Renal pelvis (tissue), 12 donors: Measurements from ENCODE around the gene IRS2. TPM values are rescaled to one million over a fixed set of nuclear protein-coding genes. Genes with fewer than 3 reads are reported as not detected.
A peak's percentile ranks its signal among the peaks of the same experiment; 100 is the strongest.
"Not testable (repeated sequence)": the region's sequence is repeated elsewhere in the genome, so short reads cannot be mapped to it uniquely, and the experiment has no call there.

Source experiments
- DNase-seq: peaks from one replicate; pipeline ENCODE4 v3.0.0-alpha.2; 2013
- long read RNA-seq, 16 experiments: transcript quantifications; one replicate each; lab custom pipeline, GENCODE V29; 2026
- polyA plus RNA-seq, 3 donors: library from polyadenylated mRNA; unstranded; fragments of 120-200 nt; gene quantifications; one replicate each; pipeline ENCODE4 v1.2.1, GENCODE V29; 2013; ENCODE audit not compliant: insufficient read length in 3 of 3

IRS2 gene, protein sequence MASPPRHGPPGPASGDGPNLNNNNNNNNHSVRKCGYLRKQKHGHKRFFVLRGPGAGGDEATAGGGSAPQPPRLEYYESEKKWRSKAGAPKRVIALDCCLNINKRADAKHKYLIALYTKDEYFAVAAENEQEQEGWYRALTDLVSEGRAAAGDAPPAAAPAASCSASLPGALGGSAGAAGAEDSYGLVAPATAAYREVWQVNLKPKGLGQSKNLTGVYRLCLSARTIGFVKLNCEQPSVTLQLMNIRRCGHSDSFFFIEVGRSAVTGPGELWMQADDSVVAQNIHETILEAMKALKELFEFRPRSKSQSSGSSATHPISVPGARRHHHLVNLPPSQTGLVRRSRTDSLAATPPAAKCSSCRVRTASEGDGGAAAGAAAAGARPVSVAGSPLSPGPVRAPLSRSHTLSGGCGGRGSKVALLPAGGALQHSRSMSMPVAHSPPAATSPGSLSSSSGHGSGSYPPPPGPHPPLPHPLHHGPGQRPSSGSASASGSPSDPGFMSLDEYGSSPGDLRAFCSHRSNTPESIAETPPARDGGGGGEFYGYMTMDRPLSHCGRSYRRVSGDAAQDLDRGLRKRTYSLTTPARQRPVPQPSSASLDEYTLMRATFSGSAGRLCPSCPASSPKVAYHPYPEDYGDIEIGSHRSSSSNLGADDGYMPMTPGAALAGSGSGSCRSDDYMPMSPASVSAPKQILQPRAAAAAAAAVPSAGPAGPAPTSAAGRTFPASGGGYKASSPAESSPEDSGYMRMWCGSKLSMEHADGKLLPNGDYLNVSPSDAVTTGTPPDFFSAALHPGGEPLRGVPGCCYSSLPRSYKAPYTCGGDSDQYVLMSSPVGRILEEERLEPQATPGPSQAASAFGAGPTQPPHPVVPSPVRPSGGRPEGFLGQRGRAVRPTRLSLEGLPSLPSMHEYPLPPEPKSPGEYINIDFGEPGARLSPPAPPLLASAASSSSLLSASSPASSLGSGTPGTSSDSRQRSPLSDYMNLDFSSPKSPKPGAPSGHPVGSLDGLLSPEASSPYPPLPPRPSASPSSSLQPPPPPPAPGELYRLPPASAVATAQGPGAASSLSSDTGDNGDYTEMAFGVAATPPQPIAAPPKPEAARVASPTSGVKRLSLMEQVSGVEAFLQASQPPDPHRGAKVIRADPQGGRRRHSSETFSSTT (N-terminal part only)
- polyA plus RNA-seq = 10 to 100 TPM; 11.2 to 12.3 (median 12.0) TPM
- long read RNA-seq, donor 1, full-length matches to known transcripts = 5 of 5 reads
- long read RNA-seq, donor 1, partial matches to known transcripts = 0 of 5 reads
- long read RNA-seq, donor 1, other reads (novel, unspliced or antisense) = 0 of 5 reads
- long read RNA-seq, donor 2, full-length matches to known transcripts = 6 of 6 reads
- long read RNA-seq, donor 2, partial matches to known transcripts = 0 of 6 reads
- long read RNA-seq, donor 2, other reads (novel, unspliced or antisense) = 0 of 6 reads
- long read RNA-seq, donor 3, full-length matches to known transcripts = 4 of 4 reads
- long read RNA-seq, donor 3, partial matches to known transcripts = 0 of 4 reads
- long read RNA-seq, donor 3, other reads (novel, unspliced or antisense) = 0 of 4 reads
- long read RNA-seq, donor 4, full-length matches to known transcripts = 5 of 5 reads
- long read RNA-seq, donor 4, partial matches to known transcripts = 0 of 5 reads
- long read RNA-seq, donor 4, other reads (novel, unspliced or antisense) = 0 of 5 reads
- long read RNA-seq, donor 5, full-length matches to known transcripts = 7 of 7 reads
- long read RNA-seq, donor 5, partial matches to known transcripts = 0 of 7 reads
- long read RNA-seq, donor 5, other reads (novel, unspliced or antisense) = 0 of 7 reads
- long read RNA-seq, donor 6, full-length matches to known transcripts = 4 of 4 reads
- long read RNA-seq, donor 6, partial matches to known transcripts = 0 of 4 reads
- long read RNA-seq, donor 6, other reads (novel, unspliced or antisense) = 0 of 4 reads
- long read RNA-seq, donor 7, full-length matches to known transcripts = 10 of 20 reads
- long read RNA-seq, donor 7, partial matches to known transcripts = 10 of 20 reads
- long read RNA-seq, donor 7, other reads (novel, unspliced or antisense) = 0 of 20 reads
- long read RNA-seq, donor 8, full-length matches to known transcripts = 1 of 1 reads
- long read RNA-seq, donor 8, partial matches to known transcripts = 0 of 1 reads
- long read RNA-seq, donor 8, other reads (novel, unspliced or antisense) = 0 of 1 reads
- long read RNA-seq, donor 9, full-length matches to known transcripts = 6 of 6 reads
- long read RNA-seq, donor 9, partial matches to known transcripts = 0 of 6 reads
- long read RNA-seq, donor 9, other reads (novel, unspliced or antisense) = 0 of 6 reads
- long read RNA-seq, donor 10, full-length matches to known transcripts = 7 of 7 reads
- long read RNA-seq, donor 10, partial matches to known transcripts = 0 of 7 reads
- long read RNA-seq, donor 10, other reads (novel, unspliced or antisense) = 0 of 7 reads
- long read RNA-seq, donor 11, full-length matches to known transcripts = 5 of 5 reads
- long read RNA-seq, donor 11, partial matches to known transcripts = 0 of 5 reads
- long read RNA-seq, donor 11, other reads (novel, unspliced or antisense) = 0 of 5 reads
- long read RNA-seq, donor 12, full-length matches to known transcripts = 9 of 9 reads
- long read RNA-seq, donor 12, partial matches to known transcripts = 0 of 9 reads
- long read RNA-seq, donor 12, other reads (novel, unspliced or antisense) = 0 of 9 reads
- long read RNA-seq, donor 13, full-length matches to known transcripts = 1 of 1 reads
- long read RNA-seq, donor 13, partial matches to known transcripts = 0 of 1 reads
- long read RNA-seq, donor 13, other reads (novel, unspliced or antisense) = 0 of 1 reads
- long read RNA-seq, donor 14 = 0 reads
- long read RNA-seq, donor 15 = 0 reads
- long read RNA-seq, donor 16 = 0 reads

DNA sequence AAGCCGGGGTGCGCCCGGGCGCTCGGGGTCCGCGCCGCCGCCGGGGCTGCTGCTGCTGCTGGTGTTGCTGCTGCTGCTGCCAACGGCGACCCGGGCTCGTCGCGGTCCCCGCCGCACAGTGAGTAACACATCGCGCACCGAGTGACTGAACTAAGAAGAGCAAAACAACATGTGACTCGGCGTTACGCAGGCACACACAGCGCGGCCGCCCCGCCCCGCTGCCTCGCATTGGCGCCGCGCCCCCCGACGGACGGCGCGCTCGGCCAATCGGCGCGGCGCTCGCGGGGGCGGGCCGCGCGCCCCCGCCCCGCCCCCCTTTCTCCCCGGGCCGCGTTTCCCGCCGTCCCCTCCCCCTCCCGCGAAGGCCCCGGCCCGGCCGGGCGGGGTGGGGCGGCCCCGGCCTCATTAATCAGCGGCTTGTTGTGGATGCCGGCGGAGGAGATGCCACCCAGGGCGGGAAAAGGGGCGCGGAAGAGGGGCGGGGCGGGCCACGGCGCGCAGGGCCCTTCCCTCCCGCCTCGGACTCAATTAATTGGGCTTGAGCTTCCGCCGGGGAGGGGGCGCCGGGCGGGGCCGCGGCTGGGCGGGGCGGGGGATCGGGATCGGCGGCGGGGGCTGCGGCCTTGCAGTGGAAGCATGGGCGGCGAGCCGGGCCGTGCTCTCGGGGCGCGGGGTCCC, at the start of gene IRS2:
Gene IRS2 (minus strand): TSS at position 127 of the 678 bp plus-strand sequence. CDS start 530 bp downstream, outside the sequence.
- DNase-seq = peak; percentile 92

DNA sequence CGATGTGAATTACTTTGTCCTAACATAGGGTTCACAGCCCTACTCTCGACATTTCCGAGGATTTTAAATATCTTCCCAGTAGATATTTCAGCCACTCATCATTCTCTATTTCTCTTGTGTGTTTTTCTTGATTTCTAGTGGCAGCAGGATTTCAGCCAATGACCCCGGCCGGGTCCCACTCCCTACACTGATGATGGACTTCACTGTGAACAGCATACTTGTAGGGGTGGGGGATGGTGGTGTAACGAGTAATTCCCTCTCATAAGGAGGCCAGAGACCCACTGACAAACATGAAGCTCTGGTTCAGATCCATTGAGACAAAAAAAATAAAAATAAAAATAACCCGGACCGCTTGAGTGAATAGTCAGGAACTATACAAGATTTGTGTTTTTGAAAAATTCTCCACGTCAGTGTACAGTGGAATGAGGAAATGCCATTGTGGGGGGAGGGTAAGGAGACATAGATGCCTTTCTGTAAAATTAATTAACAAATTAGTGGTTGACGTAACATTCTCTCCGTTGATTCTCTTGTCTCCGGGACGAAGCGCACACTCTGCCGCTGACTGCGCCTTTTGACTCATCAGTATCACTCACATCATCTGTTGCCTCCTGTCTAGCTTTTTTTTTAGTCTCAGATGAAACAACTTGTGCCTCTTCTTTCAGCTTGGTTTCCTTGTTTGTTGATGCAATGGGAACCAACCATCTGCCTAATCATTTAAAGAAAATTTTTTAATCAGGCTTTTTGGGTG, 48.8 kb upstream of the IRS2 start:
- no peak for DNase-seq

DNA sequence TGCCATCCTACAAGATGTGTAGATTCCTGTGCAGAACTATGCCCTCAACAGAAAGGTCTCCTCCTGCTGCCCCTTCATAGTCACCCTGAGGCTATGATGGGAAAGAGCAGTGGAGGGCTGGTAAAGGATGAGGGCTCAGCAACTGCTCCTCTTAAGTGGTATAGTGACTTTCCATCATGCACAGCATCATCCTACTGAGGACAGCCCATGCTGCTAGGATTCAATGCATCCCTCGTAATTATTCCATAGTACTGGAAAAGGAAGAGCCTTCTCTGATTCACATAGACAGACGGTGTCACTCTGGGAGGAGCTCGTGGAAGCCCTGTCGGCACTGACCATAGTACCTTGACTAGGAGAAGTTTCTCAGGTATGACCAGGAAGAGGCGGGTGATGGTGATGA, 47.6 kb upstream of the IRS2 start:
- no peak for DNase-seq

DNA sequence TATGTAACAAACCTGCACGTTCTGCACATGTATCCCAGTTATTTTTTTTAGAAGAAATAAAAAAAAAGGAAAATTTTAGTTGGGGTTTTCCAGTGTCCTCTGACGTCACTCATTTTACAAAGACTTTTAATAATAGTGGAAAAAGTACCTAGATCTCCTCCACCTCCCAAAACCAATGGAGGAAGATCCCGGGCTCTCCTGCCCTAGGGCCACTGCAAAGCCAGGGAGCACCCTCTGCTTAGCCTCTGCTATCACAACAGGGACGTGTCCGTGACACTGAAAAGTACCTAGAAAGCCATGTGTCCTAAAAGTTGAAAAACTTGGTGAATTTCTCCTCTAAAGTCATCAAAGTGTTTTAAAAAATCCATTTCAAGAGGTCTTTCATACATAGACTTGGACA, 46.7 kb upstream of the IRS2 start:
- no peak for DNase-seq

DNA sequence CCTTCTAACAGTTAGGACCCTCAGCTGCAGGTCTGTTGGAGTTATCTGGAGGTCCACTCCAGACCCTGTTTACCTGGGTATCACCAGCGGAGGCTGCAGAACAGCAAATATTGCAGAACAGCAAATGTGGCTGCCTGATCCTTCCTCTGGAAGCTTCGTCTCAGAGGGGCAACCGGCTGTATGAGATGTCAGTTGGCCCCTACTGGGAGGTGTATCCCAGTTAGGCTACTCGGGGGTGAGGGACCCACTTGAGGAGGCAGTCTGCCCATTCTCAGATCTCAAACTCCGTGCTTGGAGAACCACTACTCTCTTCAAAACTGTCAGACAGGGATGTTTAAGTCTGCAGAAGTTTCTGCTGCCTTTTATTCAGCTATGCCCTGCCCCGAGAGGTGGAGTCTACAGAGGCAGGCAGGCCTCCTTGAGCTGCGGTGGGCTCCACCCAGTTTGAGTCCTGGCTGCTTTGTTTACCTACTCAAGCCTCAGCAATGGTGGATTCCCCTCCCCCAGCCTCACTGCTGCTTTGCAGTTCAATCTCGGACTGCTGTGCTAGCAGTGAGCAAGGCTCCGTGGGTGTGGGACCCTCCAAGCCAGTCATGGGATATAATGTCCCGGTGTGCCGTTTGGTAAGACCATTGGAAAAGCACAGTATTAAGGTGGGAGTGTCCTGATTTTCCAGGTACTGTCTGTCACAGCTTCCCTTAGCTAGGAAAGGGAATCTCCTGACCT, 42.4 kb upstream of the IRS2 start:
- DNase-seq = not testable (repeated sequence)

DNA sequence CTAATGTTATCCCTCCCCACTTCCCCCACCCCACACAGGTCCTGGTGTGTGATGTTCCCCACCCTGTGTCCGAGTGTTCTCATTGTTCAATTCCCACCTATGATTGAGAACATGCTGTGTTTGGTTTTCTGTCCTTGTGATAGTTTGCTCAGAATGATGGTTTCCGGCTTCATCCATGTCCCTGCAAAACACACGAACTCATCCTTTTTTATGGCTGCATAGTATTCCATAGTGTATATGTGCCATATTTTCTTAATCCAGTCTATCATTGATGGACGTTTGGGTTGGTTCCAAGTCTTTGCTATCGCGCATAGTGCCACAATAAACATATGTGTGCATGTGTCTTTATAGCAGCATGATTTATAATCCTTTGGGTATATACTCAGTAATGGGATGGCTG, 36.8 kb upstream of the IRS2 start:
- not testable (repeated sequence) for DNase-seq

DNA sequence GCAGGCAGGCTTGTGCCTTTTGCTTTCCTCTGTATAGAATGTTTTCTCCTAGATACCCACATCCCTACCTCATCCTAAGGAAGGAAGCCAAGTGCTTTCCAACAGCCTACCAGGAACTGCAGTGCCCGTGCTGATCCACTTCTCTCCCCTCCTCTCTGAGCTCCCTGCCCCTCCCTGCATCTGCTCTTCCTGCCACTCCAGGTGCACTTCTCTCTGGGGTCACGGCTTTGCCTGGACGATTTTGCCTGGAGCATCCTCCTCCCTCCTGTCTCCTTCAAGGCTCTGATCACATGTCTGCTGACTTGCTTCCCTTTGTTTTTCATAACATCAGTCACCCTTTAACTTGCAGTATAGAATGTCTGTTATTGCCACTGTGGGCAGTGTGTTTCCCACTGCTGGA, 34.7 kb upstream of the IRS2 start:
- DNase-seq = no peak

DNA sequence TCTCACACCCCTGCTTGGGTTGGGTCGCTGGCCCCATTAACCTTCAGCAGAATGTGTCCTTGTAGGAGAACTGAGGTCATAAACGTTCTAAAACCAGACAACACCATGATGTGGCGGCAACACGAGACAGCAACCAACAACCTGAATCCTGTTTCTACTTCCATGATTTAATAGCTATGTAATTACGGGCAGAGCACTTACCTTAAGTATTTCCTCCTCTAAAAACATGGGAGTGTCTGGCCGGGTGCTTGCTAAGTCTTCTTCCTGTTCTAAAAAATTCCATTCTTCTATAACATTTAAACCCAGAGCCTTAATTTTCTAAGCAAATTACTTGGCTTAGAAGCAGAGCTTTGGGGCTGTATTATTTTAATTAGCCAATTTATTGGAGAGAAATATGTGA, 33.5 kb upstream of the IRS2 start:
- DNase-seq = no peak

DNA sequence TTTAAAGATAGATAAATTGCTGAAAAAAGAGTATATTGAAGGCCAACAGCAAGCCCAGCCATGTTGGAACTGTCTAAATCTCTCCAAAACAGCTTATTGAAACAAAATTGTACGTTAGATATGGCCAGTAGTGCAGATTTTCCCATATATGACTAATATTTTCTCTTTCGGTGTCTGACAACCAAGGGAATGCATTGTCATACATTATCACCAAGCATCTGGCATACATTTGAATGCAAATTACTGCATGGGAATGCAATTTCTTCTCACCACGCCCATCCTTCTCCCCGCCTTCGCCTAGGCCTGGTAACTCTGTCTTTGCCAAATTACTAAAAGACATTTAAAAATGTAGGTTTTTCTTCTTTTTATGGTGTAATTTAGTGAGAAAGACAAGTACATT, 32.5 kb upstream of the IRS2 start:
- no peak for DNase-seq

DNA sequence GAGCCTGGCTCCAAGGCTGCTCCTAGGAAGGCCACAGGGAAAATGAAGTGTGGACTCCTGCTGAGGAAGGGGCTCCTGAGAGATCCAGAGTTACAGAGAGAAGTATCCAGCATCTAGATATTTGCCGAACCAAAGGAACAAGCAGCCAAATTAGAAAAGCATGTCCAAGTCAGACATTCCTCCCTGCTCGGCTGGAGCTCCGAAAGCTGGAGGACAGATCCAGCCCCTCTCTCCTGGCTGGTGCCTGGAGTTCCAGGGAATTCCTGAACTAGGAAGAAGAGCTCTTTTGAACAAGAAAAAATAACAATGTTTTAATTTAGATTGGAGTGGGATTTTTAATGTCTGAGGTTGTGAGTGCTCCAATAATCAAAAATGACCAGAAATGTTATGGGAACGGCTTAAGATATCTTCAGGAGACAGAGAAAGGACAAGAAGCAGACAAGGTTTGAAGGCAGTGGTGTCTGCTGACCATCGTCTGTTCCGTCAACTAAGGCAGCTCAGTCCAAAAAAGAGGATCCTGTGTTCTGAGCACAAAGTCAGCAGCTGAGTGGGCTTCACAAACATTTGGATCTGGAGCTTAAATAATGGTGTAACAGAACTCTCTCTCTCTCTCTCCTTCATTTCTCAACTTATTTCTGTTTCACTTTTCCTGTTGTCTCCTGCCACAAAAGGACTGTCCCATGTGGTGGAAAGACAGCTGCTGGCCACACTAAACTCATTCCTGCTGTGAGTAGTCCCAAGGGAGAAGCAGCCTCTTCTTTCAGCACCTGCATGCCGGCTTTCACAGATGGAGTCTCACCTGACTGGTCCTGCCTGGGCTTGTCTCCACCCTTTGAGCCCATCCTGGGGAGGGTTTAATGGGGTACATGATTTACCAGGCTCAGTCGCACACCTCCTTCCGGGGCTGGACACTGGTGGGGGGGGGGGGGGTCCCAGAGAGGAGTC, 31.5 kb upstream of the IRS2 start:
- no peak for DNase-seq

DNA sequence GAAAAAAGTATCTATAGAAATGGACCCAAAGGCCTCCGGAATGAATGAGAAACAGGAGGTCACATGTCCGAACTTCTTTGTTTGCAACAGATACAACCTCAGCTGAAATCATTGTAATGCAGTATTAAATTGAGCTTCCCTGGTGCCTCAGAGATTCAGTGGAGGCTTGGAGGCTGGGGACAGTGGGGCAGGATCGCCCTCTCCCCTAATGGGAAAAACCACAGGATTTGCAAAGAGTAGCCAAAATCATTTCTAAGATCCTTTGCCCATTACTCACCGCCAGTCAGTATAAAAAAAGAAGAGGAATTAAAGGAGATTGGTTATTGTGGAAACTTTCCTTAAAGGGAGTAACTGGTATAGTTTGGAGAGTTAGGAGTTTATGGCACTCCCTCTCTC, 30.4 kb upstream of the IRS2 start:
- DNase-seq = no peak

DNA sequence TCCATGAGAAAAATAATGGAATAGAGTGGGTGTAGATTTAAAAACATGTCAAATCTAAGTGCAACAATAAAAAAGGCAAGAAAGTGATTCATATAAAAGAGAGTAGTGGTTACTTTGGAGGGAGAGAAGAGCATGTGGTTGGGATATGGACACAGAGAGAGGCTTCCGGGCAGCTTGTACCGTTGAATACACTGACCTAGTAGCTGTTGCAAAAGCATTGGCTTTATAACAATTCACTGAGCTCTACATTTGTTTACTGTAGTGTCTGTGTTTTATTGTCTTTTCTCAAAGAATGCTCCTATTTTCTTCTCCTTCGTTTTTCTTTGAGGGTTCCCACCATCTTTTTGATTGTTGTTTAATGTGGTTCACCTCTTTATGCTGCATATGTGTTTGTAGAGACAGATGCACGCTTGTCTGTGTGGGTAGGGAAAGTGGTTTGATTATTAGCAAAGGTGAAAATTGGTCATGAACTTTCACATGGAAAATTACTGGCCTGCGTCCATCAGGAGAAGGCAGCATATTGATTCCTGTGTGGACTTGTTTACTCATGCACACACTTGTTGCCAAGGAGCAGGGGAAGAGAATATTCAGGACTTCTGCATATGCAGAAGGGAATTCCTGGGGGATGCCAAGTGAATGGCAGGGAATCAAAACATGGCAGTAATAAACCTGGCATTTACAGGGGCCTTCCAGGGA, 29.9 kb upstream of the IRS2 start:
- no peak for DNase-seq

DNA sequence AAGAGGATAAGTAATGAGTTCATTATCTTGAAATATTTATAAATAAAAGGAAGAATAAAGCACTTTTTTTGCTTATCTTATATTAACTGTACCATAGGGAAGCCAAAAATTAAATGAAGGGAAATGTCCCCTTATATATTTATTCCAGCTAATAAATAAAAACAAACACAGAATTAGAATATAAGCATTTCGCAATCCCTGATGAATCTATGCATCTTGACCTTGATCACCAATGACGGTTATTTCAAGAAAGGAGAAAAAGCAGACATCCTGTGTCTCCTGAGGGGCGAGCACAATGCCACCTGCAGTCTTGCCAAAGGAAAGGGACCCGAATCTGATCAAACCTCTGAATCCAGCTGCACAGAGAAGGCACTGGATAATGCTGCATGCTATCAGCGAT, 29.3 kb upstream of the IRS2 start:
- DNase-seq = no peak

DNA sequence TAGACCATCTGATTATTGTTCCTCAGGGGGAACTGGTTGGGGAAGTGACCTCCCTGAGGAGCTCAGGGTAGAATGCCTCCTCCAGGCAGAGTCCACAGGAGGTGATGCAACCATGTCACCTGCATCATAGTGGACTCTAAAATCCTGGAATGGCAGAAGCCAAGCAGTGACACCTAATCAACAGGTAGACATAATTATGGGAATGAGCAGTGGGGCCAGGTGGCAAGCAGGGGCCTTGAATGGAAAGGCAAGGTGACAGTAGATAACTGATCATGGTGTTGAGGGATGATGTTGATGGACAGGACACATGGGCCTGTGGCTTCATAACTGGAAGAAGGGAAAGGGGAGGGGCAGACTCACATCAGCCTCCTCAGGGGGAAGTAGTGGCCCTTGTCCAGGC, 27.3 kb upstream of the IRS2 start:
- DNase-seq = no peak

DNA sequence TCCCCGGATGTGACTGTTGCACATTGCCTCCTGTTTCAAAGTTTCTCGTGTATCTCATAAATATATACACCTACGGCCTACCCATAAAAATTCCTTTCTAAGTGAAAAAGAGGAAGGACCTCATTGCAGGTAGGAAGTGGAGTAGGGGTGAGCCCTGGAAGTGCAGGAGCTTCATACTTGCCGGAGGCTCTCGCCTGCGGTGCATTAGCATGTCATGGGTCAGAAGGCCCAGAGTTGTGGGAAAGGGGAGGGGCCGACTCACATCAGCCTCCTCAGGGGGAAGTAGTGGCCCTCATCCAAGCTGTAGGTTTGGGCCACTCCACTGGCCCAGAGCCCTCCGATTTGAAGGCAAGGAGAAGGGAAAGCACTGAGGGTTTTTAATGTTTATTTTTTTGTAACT, 26.0 kb upstream of the IRS2 start:
- no peak for DNase-seq
